HFF-Myc (cell line): ENCODE data around the gene PLCB1.
"Not testable (repeated sequence)": the region's sequence is repeated elsewhere in the genome, so short reads cannot be mapped to it uniquely, and the experiment has no call there.

ENCODE experiments used
- DNase-seq: peaks from one replicate; pipeline ENCODE4 v3.0.0-alpha.2; 2011; ENCODE audit warnings: low read depth; ENCODE audit errors: extremely low read depth
- H3K4me3 ChIP-seq: replicated peaks from 2 replicates; pipeline ENCODE4 v1.5.1; 2011; ENCODE audit warnings: low read depth, mild to moderate bottlenecking, control low read depth, low read length
- CTCF ChIP-seq: IDR thresholded peaks from 2 replicates; pipeline ENCODE4 v1.5.1; 2012; ENCODE audit warnings: mild to moderate bottlenecking, low read depth, low read length, control low read depth; ENCODE audit errors: missing control alignments

Gene PLCB1

GRCh38 chr20:8642247-8642646 lies 510.2 kb downstream of the PLCB1 start:
- no peak for DNase-seq
- TF ChIP-seq CTCF: no peak
- H3K4me3 ChIP-seq: no peak overlapping the region

GRCh38 chr20:8644468-8644867 lies 512.4 kb downstream of the PLCB1 start:
- not testable (repeated sequence) for H3K4me3 ChIP-seq, DNase-seq

GRCh38 chr20:8645326-8645725 lies 513.3 kb downstream of the PLCB1 start:
- no peak for TF ChIP-seq CTCF
- no peak for DNase-seq
- no peak overlapping the region for H3K4me3 ChIP-seq

GRCh38 chr20:8646033-8646441 lies 514.0 kb downstream of the PLCB1 start:
- H3K4me3 ChIP-seq: no peak overlapping the region
- TF ChIP-seq CTCF: no peak
- peak; percentile 97 for DNase-seq

- H3K4me3 ChIP-seq: no peak overlapping the region
- peak; percentile 86 for DNase-seq
- no peak for TF ChIP-seq CTCF
Observed at GRCh38 chr20:8646716-8647115, 514.6 kb downstream of the PLCB1 start.

- no peak for TF ChIP-seq CTCF
Observed at GRCh38 chr20:8647961-8648441, 515.9 kb downstream of the PLCB1 start.

GRCh38 chr20:8648466-8648865 lies 516.4 kb downstream of the PLCB1 start:
- TF ChIP-seq CTCF: no peak
- no peak for DNase-seq

More at GRCh38 chr20:8647961-8648441, 515.9 kb downstream of the PLCB1 start:
- H3K4me3 ChIP-seq: no peak overlapping the region
- no peak for DNase-seq

More at GRCh38 chr20:8648466-8648865, 516.4 kb downstream of the PLCB1 start:
- H3K4me3 ChIP-seq: no peak overlapping the region
